Measurements from ENCODE around the gene RBM38.

The RBM38 gene

DNA sequence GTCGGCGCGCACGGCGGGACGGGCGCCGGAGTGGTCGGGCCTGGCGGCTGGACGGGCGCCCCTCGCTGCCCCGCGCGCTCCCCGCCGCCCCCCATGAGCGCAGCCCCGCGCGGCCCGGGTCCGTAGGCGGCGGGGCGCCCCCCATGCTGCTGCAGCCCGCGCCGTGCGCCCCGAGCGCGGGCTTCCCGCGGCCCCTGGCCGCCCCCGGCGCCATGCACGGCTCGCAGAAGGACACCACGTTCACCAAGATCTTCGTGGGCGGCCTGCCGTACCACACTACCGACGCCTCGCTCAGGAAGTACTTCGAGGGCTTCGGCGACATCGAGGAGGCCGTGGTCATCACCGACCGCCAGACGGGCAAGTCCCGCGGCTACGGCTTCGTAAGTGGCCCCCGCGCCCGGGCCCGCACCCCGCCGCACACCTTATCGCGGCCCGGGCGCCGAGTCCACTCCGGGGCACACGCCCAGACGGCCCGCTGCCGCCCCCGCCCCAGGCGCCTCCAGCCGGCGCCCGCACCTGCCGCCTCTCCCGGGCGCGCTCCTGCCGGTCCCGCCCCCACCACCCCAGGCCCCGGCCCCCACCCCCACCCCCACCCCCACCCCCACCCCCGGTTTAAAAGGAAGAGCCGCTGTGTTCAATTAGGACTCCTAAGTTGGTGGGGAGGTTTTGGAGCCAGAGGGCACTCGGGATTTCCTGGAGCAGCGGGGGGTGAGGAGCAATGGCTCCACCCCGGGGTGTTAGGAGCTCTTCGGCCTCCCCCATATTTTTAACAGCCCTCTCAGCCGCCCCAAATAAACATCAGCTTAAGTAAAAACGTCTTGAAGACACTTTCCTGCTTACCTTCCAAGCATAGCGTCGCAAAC, 474 bp downstream of the RBM38 start:
- peak overlapping the region; percentile 67 for H3K4me3 ChIP-seq (ENCODE audit: low read depth, low read length)
- TF ChIP-seq, protein P1, sequence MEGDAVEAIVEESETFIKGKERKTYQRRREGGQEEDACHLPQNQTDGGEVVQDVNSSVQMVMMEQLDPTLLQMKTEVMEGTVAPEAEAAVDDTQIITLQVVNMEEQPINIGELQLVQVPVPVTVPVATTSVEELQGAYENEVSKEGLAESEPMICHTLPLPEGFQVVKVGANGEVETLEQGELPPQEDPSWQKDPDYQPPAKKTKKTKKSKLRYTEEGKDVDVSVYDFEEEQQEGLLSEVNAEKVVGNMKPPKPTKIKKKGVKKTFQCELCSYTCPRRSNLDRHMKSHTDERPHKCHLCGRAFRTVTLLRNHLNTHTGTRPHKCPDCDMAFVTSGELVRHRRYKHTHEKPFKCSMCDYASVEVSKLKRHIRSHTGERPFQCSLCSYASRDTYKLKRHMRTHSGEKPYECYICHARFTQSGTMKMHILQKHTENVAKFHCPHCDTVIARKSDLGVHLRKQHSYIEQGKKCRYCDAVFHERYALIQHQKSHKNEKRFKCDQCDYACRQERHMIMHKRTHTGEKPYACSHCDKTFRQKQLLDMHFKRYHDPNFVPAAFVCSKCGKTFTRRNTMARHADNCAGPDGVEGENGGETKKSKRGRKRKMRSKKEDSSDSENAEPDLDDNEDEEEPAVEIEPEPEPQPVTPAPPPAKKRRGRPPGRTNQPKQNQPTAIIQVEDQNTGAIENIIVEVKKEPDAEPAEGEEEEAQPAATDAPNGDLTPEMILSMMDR (IDR thresholded peaks at IDR 0.05; ENCODE audit: control insufficient read depth, extremely low read depth, insufficient read depth): no peak
- no peak for DNase-seq (ENCODE audit: low read depth)

DNA sequence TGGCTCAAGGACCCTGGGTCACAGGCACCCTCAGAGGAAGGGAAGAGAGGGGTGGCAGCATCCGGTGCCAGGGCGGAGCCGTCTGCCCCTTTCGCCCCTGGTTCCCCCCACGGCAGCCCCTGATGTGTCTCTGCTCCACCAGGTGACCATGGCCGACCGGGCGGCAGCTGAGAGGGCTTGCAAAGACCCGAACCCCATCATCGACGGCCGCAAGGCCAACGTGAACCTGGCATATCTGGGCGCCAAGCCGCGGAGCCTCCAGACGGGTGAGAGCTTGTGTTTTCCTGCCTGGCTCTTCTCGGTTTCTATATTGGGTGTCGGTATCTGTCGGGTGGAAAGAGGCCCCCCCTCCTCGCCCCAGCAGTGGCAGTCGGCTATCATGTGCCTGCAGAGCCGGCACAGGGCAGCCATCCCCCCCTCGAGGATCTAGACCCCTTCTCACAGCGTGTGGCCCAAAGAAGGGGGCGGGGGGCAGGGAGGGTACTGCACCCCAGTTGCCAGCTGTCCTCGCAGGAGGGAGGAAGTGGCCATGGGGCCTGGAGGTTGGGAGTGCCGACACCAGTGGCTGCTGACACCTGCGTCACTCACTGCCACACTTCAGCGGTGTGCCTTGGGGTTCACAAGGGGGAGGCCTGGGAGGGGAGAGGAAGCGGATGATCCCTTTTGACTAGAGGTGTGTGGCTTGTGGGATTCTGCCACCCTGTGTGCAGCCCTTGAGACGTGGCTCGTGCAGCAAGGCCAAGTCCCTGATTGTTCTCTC, 1.5 kb downstream of the RBM38 start:
- peak overlapping the region; percentile 67 for H3K4me3 ChIP-seq (ENCODE audit: low read depth, low read length)
- TF ChIP-seq, protein P1 (IDR thresholded peaks at IDR 0.05; ENCODE audit: control insufficient read depth, extremely low read depth, insufficient read depth): no peak
- DNase-seq (ENCODE audit: low read depth): no peak

DNA sequence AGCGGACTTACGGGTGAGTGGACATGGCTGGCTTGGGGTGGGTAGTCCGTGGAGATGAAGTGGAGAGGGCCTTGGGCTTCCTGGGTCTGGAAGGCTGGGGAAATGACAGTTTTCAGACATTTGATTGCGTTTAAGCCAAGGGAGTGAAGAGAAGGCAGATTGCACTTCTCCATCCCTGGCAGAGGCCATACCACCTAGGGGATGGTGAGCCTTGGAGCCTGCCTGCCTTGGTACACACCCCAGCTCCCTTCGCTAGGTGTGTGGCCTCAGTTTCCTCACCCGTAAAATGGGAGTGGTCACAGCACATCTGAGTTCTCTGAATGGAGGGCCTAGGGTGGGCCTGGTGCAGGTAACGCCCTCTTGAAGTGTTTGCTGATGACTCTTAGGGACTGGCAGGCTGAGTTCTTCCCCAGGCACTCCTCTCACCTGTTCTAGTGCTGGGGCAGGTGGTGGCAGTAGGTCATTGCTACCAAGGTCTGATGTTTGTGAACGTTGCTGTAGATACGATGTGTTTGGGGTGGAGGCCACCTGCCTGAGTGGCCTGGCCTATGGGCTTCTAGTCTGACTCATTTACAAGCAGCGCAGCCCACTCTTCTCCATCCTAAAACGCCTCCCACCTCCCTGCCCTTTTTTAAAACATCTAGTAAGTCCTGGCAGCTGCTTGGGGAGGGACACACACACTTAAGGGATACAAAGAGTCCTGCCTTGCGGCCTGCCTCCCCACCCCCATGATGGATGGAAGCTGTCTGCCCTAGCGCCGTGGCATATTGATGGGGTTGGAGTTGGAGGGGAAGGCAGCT, 2.3 kb downstream of the RBM38 start:
- TF ChIP-seq, protein P1 (IDR thresholded peaks at IDR 0.05; ENCODE audit: control insufficient read depth, extremely low read depth, insufficient read depth): no peak
- DNase-seq (ENCODE audit: low read depth): no peak
- no peak overlapping the region for H3K4me3 ChIP-seq (ENCODE audit: low read depth, low read length)

DNA sequence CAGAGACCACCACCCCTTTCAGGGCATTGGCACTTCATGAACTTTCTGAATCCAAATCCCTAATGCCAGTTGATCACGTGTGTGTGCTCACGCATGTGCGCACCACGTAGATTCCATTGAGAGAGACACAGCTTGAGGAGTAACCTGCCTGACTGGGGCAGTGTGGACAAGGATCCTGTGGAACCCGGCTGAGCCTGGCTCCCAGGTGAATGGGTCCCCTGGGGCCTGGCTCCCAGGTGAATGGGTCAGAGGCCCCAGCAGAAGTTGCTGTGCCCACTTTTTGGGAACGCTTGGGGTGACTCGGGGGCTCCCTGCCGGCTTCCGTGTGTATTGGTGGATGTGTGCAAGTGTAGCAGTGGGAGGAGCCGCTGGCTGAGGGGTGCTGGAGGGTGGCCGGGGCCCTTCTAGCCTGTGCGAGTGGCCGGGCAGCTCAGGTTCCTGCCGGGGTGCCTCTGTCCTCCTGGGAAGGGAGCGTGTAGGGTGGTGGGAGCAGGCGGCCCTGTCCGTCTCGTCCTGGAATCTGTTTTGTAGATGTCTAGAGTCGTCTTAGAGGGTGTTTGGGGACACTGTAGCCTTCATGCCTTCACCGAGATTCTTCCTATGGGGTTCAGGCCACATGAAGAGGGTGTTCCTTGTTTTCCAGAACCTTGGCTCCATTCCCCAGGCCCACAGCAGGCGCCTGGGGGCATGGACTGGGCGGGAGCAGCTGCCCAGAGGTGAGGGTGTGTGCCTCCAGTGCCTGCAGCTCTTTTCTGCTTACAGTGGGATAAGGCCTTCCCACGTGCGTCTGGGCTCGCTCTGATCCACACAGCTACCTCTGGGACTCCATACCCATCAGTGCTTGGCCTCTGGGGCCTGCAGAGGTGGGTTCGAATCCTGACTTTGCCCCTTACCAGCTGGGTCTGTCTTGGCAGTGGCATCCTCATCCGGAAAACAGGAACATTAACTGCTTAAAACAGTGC, 3.2 kb downstream of the RBM38 start:
- no peak overlapping the region for H3K4me3 ChIP-seq (ENCODE audit: low read depth, low read length)
- TF ChIP-seq, protein P1 (IDR thresholded peaks at IDR 0.05; ENCODE audit: control insufficient read depth, extremely low read depth, insufficient read depth): no peak
- no peak for DNase-seq (ENCODE audit: low read depth)

DNA sequence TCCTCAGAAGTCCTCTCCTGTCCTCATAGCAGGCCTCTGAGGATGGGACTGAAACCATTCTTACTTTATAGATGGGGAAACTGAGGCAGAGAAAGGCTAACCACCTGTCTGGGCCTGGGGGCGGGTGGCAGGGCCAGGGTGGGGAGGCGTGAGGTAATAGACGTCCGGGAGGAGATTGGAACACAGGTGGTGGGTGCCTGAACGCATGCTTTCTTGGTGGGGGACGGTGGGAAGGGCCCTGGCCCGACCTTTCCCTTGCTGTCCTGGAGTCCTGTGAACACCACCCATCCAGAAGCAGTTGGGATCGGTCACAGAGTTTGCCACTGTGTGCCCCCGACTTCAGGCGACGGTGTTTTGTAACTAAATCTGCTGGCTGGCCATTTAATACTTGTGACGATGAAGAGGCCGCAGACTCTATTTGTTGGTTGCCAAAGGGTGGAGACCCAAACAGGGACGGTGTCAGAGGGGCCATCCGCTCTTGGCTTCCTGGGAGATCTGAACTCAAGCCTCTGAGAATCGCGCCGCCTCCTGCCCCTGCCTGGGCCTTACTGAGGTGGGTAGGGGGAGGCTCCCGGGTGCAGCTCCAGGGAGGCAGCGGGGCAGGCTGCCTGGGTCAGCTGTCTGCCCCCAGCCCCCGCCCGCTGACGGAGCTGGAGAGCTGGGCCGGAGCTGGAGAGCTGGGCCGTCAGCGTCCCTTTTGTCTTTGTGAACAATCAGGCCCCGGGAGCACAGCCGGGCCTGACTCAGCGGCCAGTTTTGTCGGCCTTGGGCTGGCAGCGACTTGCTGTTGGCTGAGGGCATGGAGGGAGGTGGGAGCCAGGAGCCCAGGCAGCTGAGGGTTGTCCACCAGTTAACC, 4.1 kb downstream of the RBM38 start:
- no peak overlapping the region for H3K4me3 ChIP-seq (ENCODE audit: low read depth, low read length)
- TF ChIP-seq, protein P1 (IDR thresholded peaks at IDR 0.05; ENCODE audit: control insufficient read depth, extremely low read depth, insufficient read depth): no peak
- DNase-seq (ENCODE audit: low read depth): no peak
